ENCODE measurements around the gene PLCH1. TPM values are rescaled to one million over a fixed set of nuclear protein-coding genes. Genes with fewer than 3 reads are reported as not detected.

PLCH1 gene
- polyA plus RNA-seq, 1 donor = 7.4 TPM

DNA sequence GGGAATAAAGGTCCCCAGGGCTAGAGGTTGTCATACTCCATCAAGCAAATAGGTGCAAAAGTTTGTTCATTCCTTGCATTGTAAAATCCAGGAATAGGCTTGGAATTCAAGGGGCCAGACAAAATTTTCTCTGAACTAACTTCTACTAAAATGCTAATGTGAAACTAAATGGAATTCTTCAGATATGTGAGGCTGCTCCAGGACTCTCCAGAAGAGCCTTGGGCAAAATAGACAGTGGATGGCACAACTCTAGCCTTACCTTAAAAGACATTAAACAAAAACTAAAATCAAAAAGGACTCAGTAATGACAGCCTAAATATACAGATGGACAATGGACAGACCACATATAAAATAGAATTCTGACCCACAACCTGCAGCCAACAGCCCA lies 320.6 kb downstream of the PLCH1 start:
- no peaks in the 10 kb centered on the region for H3K36me3 ChIP-seq (ENCODE audit: control insufficient read depth, insufficient read depth, low read length)
- no peak for DNase-seq

GRCh38 chr3:155423526-155424322 lies 321.1 kb downstream of the PLCH1 start:
- Histone ChIP-seq H3K4me1 (ENCODE audit: control insufficient read depth, insufficient read depth, low read length) (no peaks in the 10 kb centered on the region), H3K4me3 (ENCODE audit: low read length) (no peak overlapping the region), H3K36me3 (ENCODE audit: control insufficient read depth, insufficient read depth, low read length) (no peaks in the 10 kb centered on the region), H3K27ac (ENCODE audit: low read length) (no peak overlapping the region), H3K9me3 (ENCODE audit: control insufficient read depth, low read depth, low read length) (peaks cover 12% of the 10 kb centered on the region), H3K27me3 (ENCODE audit: control insufficient read depth, insufficient read depth, low read length) (no peaks in the 10 kb centered on the region)
- DNase-seq = peak in 1 of 2 donors; percentile 24
- WGBS (ENCODE audit: insufficient coverage, low lambda C conversion rate) = no CpG with 5 or more reads among the region's 6 CpGs

More for the DNA sequence above, 320.6 kb downstream of the PLCH1 start:
- H3K9me3 ChIP-seq (ENCODE audit: control insufficient read depth, low read depth, low read length) = peaks cover 12% of the 10 kb centered on the region
- H3K27me3 ChIP-seq (ENCODE audit: control insufficient read depth, insufficient read depth, low read length) = no peaks in the 10 kb centered on the region
- no peak overlapping the region for H3K27ac ChIP-seq (ENCODE audit: low read length)
- H3K4me1 ChIP-seq (ENCODE audit: control insufficient read depth, insufficient read depth, low read length) = no peaks in the 10 kb centered on the region
- no peak overlapping the region for H3K4me3 ChIP-seq (ENCODE audit: low read length)

GRCh38 chr3:155420881-155421486 lies 323.9 kb downstream of the PLCH1 start:
- WGBS (ENCODE audit: insufficient coverage, low lambda C conversion rate) = 83% methylated on average over 1 of the region's 1 CpG
- Histone ChIP-seq H3K27me3 (ENCODE audit: control insufficient read depth, insufficient read depth, low read length) (no peaks in the 10 kb centered on the region), H3K27ac (ENCODE audit: low read length) (no peak overlapping the region), H3K4me3 (ENCODE audit: low read length) (no peak overlapping the region), H3K4me1 (ENCODE audit: control insufficient read depth, insufficient read depth, low read length) (no peaks in the 10 kb centered on the region), H3K9me3 (ENCODE audit: control insufficient read depth, low read depth, low read length) (no peaks in the 10 kb centered on the region), H3K36me3 (ENCODE audit: control insufficient read depth, insufficient read depth, low read length) (no peaks in the 10 kb centered on the region)
- DNase-seq = no peak

GRCh38 chr3:155420406-155420805 lies 324.5 kb downstream of the PLCH1 start:
- Histone ChIP-seq H3K4me3 (ENCODE audit: low read length) (no peak overlapping the region), H3K27me3 (ENCODE audit: control insufficient read depth, insufficient read depth, low read length) (no peaks in the 10 kb centered on the region), H3K36me3 (ENCODE audit: control insufficient read depth, insufficient read depth, low read length) (no peaks in the 10 kb centered on the region), H3K4me1 (ENCODE audit: control insufficient read depth, insufficient read depth, low read length) (no peaks in the 10 kb centered on the region), H3K9me3 (ENCODE audit: control insufficient read depth, low read depth, low read length) (no peaks in the 10 kb centered on the region), H3K27ac (ENCODE audit: low read length) (no peak overlapping the region)
- no peak for DNase-seq
- 90% methylated on average over 4 of the region's 4 CpGs for WGBS (ENCODE audit: insufficient coverage, low lambda C conversion rate)

DNA sequence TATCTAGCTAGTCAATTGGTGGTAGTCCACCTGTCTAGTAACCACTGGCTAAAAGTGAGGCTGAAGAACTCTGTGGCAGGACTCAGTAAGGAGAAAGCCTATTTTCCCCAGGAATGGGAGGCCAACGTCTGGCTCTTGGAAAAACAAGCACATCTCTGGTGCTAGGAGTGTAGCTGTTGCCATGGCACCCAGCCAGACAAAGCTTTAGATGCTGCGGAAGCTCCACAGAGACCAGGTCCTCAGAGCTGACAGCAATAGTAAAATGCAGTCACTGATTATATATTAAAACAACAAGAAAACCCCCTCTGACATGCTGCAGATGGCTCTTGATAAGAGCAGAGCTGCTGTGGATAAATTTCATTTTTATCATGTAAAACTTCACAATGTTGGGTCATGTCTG lies 326.5 kb downstream of the PLCH1 start:
- H3K4me3 ChIP-seq (ENCODE audit: low read length) = no peak overlapping the region
- H3K27me3 ChIP-seq (ENCODE audit: control insufficient read depth, insufficient read depth, low read length) = no peaks in the 10 kb centered on the region
- H3K36me3 ChIP-seq (ENCODE audit: control insufficient read depth, insufficient read depth, low read length) = no peaks in the 10 kb centered on the region
- H3K9me3 ChIP-seq (ENCODE audit: control insufficient read depth, low read depth, low read length) = no peaks in the 10 kb centered on the region
- no peak overlapping the region for H3K27ac ChIP-seq (ENCODE audit: low read length)
- no peak for DNase-seq
- H3K4me1 ChIP-seq (ENCODE audit: control insufficient read depth, insufficient read depth, low read length) = peaks cover 2% of the 10 kb centered on the region
- WGBS (ENCODE audit: insufficient coverage, low lambda C conversion rate) = no CpG with 5 or more reads among the region's 2 CpGs

DNA sequence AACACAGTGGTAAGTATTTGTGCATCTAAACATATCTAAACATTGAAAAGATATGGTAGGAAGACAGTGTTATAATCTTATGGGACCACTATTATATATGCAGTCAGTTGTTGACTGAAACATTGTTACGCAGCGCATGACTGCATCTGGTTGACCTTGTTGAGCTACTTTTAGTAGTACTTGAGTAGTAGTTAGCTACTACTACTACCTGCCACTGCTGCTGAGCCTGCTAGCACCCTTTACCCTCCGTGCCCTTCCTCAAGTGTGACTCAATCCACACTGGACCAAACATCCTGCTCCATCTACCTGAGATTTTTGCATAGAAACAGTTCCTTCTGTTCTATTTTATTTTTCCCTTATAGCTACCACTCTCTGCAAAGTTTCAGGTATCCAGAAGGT lies 327.8 kb downstream of the PLCH1 start:
- Histone ChIP-seq H3K4me3 (ENCODE audit: low read length) (no peak overlapping the region), H3K27ac (ENCODE audit: low read length) (no peak overlapping the region), H3K36me3 (ENCODE audit: control insufficient read depth, insufficient read depth, low read length) (no peaks in the 10 kb centered on the region), H3K9me3 (ENCODE audit: control insufficient read depth, low read depth, low read length) (no peaks in the 10 kb centered on the region), H3K4me1 (ENCODE audit: control insufficient read depth, insufficient read depth, low read length) (peaks cover 6% of the 10 kb centered on the region), H3K27me3 (ENCODE audit: control insufficient read depth, insufficient read depth, low read length) (no peaks in the 10 kb centered on the region)
- DNase-seq = no peak
- WGBS (ENCODE audit: insufficient coverage, low lambda C conversion rate) = 100% methylated on average over 1 of the region's 3 CpGs

DNA sequence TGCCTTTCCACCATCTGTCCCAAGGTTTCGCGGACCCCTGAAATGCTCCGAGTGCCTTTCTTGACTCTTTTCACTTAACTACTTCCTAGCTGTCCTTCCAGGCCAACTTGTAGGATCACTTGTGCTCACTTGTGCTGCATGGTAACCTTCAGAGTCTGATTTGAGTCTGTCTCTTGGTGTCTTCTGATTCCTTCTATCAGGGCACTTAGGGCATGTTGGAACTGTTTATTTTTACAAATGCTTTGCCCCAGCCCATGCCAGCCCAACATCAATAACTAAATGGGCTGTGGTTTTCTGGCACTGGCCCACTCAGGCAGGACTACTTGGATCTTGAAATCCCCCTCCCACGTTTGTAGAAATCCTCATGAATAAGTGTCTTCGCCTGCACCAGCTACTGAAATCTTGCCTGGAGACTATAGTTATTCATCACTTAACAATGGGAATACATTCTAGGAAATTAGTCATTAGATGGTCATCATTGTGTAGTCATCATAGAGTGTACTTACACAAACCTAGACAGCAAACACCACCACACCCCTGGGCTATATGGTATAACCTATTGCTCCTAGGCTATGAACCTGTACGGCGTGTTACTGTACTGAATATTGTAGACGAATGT lies 328.3 kb downstream of the PLCH1 start:
- Histone ChIP-seq H3K27ac (ENCODE audit: low read length) (no peak overlapping the region), H3K4me3 (ENCODE audit: low read length) (no peak overlapping the region), H3K9me3 (ENCODE audit: control insufficient read depth, low read depth, low read length) (no peaks in the 10 kb centered on the region), H3K36me3 (ENCODE audit: control insufficient read depth, insufficient read depth, low read length) (no peaks in the 10 kb centered on the region), H3K27me3 (ENCODE audit: control insufficient read depth, insufficient read depth, low read length) (no peaks in the 10 kb centered on the region), H3K4me1 (ENCODE audit: control insufficient read depth, insufficient read depth, low read length) (peaks cover 6% of the 10 kb centered on the region)
- no peak for DNase-seq
- WGBS (ENCODE audit: insufficient coverage, low lambda C conversion rate) = no CpG with 5 or more reads among the region's 8 CpGs

DNA sequence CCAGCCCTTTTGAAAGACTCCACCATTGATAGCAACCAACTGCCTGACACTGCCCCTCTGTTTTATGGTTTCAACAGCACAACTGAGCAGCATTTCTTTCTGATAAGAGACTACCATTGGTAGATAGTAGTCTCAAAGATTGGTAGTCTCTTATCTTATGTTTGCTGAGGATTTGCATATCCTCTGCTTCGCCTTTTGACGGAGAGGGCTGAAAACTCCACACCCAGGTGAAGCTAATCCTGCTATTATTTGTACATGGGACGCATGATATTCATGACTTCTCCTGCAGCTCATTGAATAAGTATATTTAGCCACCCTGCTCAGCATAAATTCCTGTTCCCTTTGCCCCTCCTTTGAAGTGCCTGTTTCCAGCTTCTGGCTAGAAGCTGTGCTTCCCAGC lies 332.0 kb downstream of the PLCH1 start:
- H3K9me3 ChIP-seq (ENCODE audit: control insufficient read depth, low read depth, low read length) = no peaks in the 10 kb centered on the region
- H3K4me1 ChIP-seq (ENCODE audit: control insufficient read depth, insufficient read depth, low read length) = peaks cover 6% of the 10 kb centered on the region
- WGBS (ENCODE audit: insufficient coverage, low lambda C conversion rate) = no CpG with 5 or more reads among the region's 3 CpGs
- no peaks in the 10 kb centered on the region for H3K36me3 ChIP-seq (ENCODE audit: control insufficient read depth, insufficient read depth, low read length)
- no peak overlapping the region for H3K4me3 ChIP-seq (ENCODE audit: low read length)
- DNase-seq = peak; percentile 10 to 69
- no peaks in the 10 kb centered on the region for H3K27me3 ChIP-seq (ENCODE audit: control insufficient read depth, insufficient read depth, low read length)
- H3K27ac ChIP-seq (ENCODE audit: low read length) = no peak overlapping the region

DNA sequence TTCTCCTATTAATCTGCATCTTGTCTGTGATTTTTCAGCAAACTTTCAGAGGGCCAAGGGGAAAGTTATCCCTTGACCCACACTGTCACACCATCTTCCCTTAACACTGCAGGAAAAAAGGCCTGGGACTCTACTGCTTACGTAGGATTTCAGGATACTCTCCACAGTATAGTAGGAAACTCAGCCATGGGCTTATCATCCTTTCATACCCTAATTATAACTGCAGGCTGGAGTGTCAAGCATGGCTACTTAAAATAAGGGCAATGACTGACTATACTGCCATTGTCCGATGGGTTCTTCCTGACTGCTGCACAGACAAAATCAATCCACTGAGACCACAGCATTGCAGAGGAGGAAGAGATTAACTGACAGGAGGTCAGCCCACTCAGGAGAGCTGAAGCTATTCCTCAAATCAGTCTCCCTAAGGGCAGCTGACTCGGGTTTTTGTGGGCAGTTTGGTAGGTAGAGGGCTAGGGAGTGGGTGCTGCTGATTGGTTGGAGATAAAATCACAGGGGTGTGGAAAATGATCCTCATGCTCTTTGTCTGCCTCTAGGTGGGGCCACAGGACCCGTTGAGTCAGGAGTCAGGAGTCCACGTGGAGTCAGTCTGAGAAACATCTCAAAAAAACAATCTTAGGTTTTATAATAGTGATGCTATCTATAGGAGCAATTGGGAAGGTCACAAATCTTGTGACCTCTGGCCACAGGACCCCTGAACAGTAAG lies 333.2 kb downstream of the PLCH1 start:
- Histone ChIP-seq H3K27me3 (ENCODE audit: control insufficient read depth, insufficient read depth, low read length) (no peaks in the 10 kb centered on the region), H3K9me3 (ENCODE audit: control insufficient read depth, low read depth, low read length) (no peaks in the 10 kb centered on the region), H3K4me3 (ENCODE audit: low read length) (no peak overlapping the region), H3K36me3 (ENCODE audit: control insufficient read depth, insufficient read depth, low read length) (no peaks in the 10 kb centered on the region), H3K4me1 (ENCODE audit: control insufficient read depth, insufficient read depth, low read length) (peaks cover 6% of the 10 kb centered on the region), H3K27ac (ENCODE audit: low read length) (no peak overlapping the region)
- no peak for DNase-seq
- 40% methylated on average over 1 of the region's 5 CpGs for WGBS (ENCODE audit: insufficient coverage, low lambda C conversion rate)

GRCh38 chr3:155409336-155409735 lies 335.5 kb downstream of the PLCH1 start:
- no peak overlapping the region for H3K4me3 ChIP-seq (ENCODE audit: low read length)
- H3K27me3 ChIP-seq (ENCODE audit: control insufficient read depth, insufficient read depth, low read length) = no peaks in the 10 kb centered on the region
- no peaks in the 10 kb centered on the region for H3K36me3 ChIP-seq (ENCODE audit: control insufficient read depth, insufficient read depth, low read length)
- DNase-seq = no peak
- no peak overlapping the region for H3K27ac ChIP-seq (ENCODE audit: low read length)
- no peaks in the 10 kb centered on the region for H3K9me3 ChIP-seq (ENCODE audit: control insufficient read depth, low read depth, low read length)
- peaks cover 6% of the 10 kb centered on the region for H3K4me1 ChIP-seq (ENCODE audit: control insufficient read depth, insufficient read depth, low read length)

Measured in large intestine (tissue), 3 donors.